Colon (tissue), 2 donors: Measurements from ENCODE around the gene MRNIP.

Source experiments
- FAIRE-seq: peaks from 2 replicates; lab custom pipeline; 2012; peaks lifted over from hg19 to GRCh38; lab: Jason Lieb, UNC
- donor health status: control.
- donor health status: control.

The MRNIP gene

GRCh38 chr5:179821298-179822058 lies 37.1 kb downstream of the MRNIP start:
- FAIRE-seq: no peak

- no peak for FAIRE-seq
Observed at GRCh38 chr5:179820483-179821297, 37.9 kb downstream of the MRNIP start, which contains the start of gene SQSTM1. SQSTM1 (plus strand) TSS chr5:179820905; CDS start chr5:179820937, 32 bp downstream.

DNA sequence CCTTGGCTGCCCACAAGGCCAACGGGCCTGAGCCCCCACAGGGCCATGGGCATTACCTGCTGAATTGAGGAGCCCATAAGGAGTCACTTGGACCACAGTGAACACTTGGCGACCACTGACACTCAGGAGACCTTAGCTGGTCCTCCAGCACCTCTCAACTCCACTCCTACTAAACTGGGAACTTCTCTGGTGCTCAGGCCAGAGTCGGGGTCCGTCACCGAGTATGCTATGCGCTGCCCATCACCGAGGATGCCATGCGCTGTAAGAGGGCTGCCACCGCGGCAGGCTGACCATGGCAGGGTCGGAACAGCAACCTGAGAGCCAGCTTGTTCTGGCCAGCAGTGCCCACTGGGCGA lies 38.5 kb downstream of the MRNIP start:
- no peak for FAIRE-seq

GRCh38 chr5:179819296-179820126 lies 39.1 kb downstream of the MRNIP start:
- no peak for FAIRE-seq

DNA sequence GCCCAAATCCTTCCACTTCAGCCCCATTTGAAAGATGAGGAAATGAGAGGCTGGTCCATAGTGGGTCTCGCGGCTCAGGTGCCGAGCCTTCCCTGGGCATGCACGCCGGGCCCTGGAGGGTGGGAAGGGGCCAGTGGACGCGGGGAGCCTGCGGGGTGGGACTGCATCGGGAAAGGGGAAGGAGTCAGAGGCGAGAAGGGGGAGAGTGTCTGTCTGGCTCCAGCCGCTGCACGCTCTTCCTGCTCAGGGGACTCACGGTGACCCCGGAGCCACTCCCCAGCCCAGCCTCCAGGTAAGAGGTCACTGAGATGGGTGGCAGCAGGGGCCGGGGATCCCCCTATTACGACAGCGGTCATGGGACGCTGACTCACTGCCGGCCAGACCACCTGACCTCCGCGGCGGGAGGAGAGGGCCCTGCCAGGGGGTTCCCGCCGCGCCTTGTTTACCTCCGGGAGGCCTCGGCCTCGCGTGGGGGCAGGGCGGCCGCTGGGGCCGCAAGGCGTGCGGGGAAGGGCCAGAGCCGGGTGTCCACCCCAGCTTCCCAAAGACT lies 39.8 kb downstream of the MRNIP start:
- no peak for FAIRE-seq

DNA sequence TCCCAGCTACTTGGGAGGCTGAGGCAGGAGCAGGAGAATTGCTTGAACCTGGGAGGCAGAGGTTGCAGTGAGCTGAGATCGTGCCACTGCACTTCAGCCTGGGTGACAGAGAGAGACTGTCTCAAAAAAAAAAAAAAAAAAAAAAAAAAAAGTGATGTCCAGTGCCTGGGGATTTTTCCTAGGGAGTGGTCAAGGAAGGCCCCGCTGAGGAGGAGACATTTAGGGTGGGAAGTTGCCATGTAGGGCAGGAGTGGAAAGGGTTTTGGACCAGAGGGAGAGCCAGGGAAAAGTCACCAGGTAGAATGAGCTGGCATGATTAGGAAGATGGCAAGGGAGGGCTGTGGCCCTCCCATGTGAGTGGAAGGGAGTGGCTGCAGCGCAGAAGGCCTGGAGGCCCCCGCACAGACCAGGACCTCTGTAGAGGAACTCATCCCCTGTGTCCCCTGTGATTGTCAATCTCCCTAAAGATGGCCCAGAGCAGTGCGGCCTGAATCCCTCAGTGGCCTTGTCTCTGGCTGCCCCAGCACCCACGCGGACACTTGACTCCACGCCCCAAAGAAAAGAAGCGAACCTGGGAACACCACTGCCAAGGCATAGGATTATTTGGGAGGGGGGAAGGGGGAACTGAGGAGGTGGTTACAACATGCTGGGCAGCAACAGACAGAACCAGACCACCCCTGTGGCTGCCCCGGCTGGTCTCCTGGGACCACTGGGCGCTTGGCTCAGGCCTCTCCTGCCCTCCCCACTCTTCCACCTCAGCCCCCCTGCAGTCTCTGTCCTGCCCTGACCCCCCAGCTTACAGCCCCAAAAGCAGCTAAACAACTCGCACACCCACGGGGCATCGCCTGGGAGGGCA lies 40.5 kb downstream of the MRNIP start:
- FAIRE-seq: no peak

- no peak for FAIRE-seq
Observed at GRCh38 chr5:179817470-179817840, 41.2 kb downstream of the MRNIP start.

GRCh38 chr5:179816796-179817469 lies 41.7 kb downstream of the MRNIP start:
- FAIRE-seq: no peak

- no peak for FAIRE-seq
Observed at GRCh38 chr5:179816401-179816795, 42.2 kb downstream of the MRNIP start.

- FAIRE-seq: no peak
Observed at GRCh38 chr5:179815491-179816249, 42.9 kb downstream of the MRNIP start.

- no peak for FAIRE-seq
Observed at GRCh38 chr5:179814090-179814489, 44.5 kb downstream of the MRNIP start.

DNA sequence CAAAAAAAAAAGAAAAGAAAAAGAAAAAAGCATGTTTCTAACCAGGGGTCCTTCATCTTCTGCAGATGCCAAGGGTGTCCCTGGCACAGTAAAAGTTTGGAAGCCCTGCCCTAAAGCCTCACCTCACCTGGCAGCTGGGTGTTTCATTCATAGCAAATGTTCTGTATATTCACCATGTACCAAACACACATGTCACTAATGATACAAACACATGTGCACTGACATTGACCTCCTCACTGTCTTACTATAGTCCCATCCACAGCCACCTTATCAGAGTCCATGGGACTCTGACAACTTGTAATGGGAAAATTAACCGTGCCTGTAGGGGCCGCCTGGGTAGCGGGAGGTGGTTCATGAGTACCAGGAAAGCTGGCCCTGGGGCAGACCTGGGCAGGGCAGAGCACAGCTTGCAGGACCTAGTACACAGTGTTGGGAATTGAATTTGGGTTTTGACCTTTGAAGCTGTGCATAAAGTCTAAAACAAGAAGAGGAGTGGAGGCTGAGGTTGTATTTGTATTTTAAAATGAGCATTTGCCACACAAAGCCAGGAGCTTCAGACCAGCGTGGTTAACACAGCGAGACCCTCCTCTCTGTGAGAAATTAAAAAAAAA lies 45.5 kb downstream of the MRNIP start:
- no peak for FAIRE-seq

- no peak for FAIRE-seq
Observed at GRCh38 chr5:179812135-179812825, 46.3 kb downstream of the MRNIP start.

DNA sequence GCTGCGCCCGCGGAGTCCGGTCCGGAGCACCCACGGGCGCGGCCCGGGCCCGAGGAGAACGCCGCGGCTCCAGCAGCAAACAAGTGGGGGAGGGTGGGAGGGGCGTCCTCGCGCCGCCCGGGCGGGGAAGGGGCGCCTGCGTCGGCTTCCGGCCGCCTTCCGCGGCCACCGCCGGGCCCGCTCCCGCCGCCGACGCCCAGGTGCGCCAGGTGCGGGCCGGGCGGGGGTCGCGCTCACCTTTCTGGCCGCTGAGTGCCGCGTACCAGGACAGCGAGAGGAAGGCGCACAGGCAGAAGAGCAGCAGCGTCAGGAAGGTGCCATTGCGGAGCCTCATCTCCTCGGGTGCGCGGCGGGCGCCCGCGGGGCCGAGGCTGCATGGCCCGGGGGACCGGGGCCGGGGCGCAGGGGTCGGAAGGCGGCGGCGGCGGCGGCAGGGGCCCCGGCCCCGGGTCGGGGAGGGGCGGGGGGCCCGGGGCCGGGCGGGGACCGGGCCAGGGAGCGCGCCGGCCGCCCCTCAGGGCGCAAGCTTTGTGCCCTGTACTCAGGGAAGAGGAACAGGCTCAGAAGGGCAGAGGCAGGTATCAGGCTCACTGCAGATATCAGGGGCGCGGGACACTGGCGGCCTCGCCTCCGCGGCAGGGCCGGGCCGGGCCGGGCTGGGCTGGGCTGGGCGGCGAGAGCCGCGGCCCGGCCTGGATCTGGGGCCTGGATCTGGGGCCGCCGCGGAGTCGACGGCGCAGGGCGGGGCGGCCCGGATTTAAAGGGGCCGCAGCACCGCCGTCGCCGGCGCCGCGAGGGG lies 52.2 kb downstream of the MRNIP start, which contains the start of gene MGAT4B:
TSS of gene MGAT4B (minus strand) at position 617 of the 799 bp plus-strand sequence. CDS start at position 334, 283 bp downstream.
- no peak for FAIRE-seq

- no peak for FAIRE-seq
Observed at GRCh38 chr5:179805529-179806249, 52.9 kb downstream of the MRNIP start.

GRCh38 chr5:179805070-179805528 lies 53.5 kb downstream of the MRNIP start:
- FAIRE-seq: no peak

DNA sequence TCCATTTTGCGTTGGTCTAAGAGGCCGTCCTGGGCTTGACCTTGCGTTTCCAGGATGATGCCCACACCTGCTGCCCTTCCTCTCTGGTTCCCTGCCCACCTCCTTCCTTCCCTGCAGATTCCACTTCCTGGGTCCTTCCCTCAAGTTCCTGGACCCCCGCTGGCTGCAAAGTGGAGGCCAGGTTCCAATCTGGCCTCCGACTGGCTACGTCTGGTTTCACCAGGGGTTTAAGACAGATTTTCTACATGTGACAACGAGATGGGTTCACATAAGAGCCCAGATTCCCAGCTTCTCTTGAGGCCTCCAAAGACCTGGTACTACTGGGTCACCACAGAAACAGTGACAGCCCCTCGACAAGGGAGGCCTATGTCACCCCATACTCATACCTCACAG lies 54.1 kb downstream of the MRNIP start:
- FAIRE-seq: no peak
